AG09309 (cell line): ENCODE results near the gene HTT.

Source experiments
- DNase-seq: peaks from one replicate; pipeline ENCODE4 v3.0.0-alpha.2; 2010; ENCODE audit warnings: low read depth
- H3K4me3 ChIP-seq: 2 replicates; pipeline ENCODE4 v1.5.1; 2011; ENCODE audit warnings: mild to moderate bottlenecking, low read depth, low read length, moderate library complexity; ENCODE audit not compliant: control insufficient read depth
- TF ChIP-seq, protein P1 (sequence below): IDR thresholded peaks from 2 replicates; pipeline ENCODE4 v1.5.1; 2011; ENCODE audit warnings: mild to moderate bottlenecking, low read depth, low read length, inconsistent platforms; ENCODE audit not compliant: insufficient read depth, control insufficient read depth; ENCODE audit errors: missing control alignments

Gene HTT

DNA sequence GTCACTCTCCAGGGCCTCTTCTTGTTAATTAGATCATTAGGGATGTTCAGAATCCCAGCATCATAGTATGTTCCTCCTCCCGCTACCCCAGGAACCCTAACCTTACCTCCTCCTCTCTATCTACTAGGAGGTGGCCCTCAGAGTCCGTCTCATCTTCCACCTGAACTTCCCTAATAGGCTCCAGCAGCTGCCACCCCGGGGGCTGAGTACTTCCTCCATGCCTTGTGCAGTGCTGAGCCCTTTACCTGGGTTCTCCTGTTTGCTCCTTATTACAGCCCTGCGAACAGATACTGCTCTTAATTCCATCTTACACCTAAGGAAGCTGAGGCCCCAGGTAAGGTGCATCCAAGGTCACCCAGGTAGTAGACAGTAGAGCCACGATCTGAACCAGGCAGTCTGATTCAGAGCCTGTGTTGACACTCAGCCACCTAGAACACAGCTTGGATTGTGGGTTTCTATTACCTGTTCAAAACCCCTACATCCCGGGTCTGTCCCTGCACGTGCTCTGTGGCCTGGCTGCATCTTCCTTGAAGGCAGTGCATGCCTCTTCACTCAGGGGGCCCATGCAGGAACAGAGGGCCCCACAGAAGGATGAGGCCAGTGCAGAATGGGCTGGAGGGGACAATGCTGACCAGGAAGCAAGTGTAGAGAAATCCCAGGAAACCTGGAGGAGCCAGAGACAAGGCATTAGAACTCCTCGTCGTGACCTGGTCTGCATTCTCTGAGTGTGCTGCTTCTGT, 123.1 kb downstream of the HTT start:
- no peak for DNase-seq
- no peak overlapping the region for H3K4me3 ChIP-seq
- TF ChIP-seq, protein P1, sequence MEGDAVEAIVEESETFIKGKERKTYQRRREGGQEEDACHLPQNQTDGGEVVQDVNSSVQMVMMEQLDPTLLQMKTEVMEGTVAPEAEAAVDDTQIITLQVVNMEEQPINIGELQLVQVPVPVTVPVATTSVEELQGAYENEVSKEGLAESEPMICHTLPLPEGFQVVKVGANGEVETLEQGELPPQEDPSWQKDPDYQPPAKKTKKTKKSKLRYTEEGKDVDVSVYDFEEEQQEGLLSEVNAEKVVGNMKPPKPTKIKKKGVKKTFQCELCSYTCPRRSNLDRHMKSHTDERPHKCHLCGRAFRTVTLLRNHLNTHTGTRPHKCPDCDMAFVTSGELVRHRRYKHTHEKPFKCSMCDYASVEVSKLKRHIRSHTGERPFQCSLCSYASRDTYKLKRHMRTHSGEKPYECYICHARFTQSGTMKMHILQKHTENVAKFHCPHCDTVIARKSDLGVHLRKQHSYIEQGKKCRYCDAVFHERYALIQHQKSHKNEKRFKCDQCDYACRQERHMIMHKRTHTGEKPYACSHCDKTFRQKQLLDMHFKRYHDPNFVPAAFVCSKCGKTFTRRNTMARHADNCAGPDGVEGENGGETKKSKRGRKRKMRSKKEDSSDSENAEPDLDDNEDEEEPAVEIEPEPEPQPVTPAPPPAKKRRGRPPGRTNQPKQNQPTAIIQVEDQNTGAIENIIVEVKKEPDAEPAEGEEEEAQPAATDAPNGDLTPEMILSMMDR, result no peak

DNA sequence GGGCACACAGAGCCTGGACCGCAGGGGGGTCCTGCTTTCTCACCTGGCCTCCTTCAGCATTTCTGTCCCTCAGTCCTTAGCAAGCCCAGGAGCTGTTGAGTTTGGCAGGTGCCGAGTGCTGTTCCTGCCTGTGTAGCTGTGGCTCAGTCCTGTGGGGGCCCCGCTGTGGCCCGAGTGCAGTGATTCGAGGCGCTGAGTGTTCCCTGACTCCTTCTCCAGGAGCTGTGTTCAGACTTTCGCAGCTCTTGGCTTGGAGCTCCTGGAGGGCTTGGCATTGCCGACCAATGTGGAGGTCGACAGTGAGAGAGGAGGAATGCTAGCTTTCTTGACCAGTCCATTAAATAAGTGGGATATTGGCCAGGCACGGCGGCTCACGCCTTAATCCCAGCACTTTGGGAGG, 124.4 kb downstream of the HTT start:
- H3K4me3 ChIP-seq, result no peak overlapping the region
- TF ChIP-seq, protein P1, result no peak
- DNase-seq, result no peak

DNA sequence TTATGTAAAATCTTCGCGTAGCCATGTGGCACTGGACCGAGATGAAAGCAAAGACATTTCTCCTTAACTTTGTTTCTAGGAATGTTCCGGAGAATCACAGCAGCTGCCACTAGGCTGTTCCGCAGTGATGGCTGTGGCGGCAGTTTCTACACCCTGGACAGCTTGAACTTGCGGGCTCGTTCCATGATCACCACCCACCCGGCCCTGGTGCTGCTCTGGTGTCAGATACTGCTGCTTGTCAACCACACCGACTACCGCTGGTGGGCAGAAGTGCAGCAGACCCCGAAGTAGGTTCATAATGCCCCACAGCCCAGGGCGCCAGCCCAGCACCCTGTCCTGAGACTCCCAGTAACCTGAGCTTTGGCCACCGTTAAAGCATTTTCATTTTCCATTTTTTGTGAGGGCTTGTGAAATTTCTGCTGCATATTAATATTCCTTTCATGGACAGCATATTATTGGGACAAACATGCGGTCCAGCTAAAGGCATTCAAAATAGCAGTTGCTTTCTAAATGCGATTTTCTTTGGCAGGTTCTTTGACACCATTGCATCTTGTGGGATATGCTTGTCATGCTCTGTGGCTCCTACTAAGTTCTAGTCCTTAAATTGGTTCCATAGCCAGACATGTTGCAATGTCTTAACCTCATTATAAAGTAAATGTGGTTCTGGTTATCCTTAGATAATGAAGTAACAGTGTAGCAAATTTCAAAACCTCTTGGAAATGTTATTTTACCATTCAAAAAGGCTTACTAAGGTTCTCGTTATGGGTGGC, 125.4 kb downstream of the HTT start:
- TF ChIP-seq, protein P1, result no peak
- H3K4me3 ChIP-seq, result no peak overlapping the region
- peak; percentile 79 for DNase-seq

DNA sequence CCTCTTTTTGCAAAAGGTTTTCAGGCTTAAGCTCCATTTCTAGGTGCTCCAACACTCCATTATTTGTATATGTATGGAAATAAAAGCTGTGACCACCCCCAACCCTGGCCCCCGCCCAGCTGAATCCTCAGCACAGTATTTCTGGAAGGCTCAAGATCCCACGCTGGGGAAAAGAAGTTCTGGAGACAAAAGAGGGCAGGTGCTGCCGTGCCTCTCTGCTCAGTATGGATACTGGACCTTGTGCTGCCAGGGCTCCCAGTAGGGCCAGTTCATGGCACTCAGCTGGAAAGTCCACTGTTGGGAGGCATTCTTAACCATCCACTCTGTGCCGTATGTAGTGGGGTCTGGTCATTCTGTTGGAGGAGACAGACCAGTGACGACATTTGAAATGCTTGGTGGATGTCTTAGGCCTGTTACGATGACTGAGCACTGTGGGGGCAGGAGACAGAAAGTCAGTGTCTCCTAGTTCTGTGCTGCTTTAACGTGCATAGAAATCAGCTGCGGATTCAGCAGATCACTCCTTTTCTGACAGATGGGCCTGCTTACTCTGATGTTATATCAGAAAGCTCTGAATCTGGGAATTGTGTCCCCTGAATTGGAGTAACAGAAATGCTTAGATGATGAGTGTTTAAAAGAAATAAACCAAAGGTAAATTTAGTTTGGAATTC, 126.1 kb downstream of the HTT start:
- H3K4me3 ChIP-seq, result no peak overlapping the region
- TF ChIP-seq, protein P1, result no peak
- DNase-seq, result no peak

DNA sequence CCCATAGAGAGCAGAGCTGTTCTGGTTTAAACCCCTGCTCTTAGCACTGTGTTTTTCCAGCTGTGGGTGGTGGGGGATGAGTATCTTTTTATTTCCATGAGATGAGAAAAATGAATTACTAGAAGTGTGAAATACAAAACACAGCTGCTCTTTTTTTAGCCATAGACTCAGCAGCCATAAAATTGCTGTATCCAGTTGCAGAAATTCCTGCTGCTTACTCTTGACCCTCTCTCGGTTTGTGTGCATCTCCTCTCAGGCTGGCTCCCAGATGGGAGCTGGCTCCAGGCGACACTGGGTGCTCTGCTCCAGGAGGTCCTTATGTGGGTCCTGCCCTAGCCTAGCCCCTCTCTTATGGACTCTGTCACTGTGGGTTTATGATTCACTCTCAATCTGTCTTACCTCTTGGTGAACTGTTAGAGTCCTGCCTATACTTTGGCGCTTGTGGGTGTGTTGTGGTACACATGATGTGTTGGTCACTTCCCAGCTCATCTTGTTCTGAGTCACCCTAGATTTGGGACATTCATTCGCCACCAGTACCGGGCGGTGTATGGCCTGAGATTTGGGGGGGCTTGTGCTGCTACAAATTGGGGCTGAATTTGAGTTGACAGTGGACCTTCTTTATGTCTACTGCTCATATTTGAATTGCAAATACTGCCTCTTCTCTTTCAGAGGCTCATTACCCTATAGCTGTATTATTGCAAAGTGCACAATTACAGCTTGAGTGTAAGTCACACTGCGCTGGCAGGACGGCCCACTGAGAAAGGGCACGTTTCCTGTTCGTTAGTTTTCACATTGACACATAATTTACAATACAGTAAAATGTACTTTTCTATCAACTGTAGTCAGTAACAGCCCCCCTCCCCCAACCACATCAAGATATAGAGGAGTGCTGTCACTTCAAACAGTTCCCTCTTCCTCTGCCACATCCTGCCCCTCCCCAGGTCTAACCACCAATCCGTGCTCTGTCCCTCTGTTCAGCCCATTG, 127.5 kb downstream of the HTT start:
- H3K4me3 ChIP-seq, result no peak overlapping the region
- DNase-seq, result no peak
- TF ChIP-seq, protein P1, result no peak
